GM23338 (cell line): ENCODE results near the gene FCSK.

ENCODE experiments used
- CREB1 ChIP-seq: fragments of 250-450 bp; sonication (Bioruptor Pico); IDR thresholded peaks from 2 replicates; pipeline ENCODE4 v1.5.0; 2020; ENCODE audit warnings: low read depth, mild to moderate bottlenecking, moderate library complexity
- CTCF ChIP-seq, 2 experiments: fragments of 200-600 bp in 1 of 2; sonication (generic) in 1 of 2; conservative IDR thresholded peaks; 2 replicates each; pipeline versions ENCODE4 v1.5.1 to v1.6.1; 2016 to 2017; ENCODE audit warnings: antibody characterized with exemption in 2 of 2, low read depth in 2 of 2, mild to moderate bottlenecking in 2 of 2, moderate library complexity in 1 of 2
- EZH2 ChIP-seq: fragments of 200-600 bp; sonication (generic); IDR thresholded peaks from one replicate; pipeline ENCODE4 v1.8.0; 2017; ENCODE audit warnings: antibody characterized with exemption, mild to moderate bottlenecking, low read depth; ENCODE audit not compliant: unreplicated experiment
- JUNB ChIP-seq: IDR thresholded peaks from one replicate; pipeline ENCODE4 v1.6.1; 2016; ENCODE audit warnings: antibody characterized with exemption; ENCODE audit not compliant: unreplicated experiment
- NANOG ChIP-seq: IDR thresholded peaks from 2 replicates; pipeline ENCODE4 v1.6.1; 2016; ENCODE audit warnings: antibody characterized with exemption, borderline replicate concordance
- POLR2AphosphoS5 ChIP-seq: IDR thresholded peaks from 2 replicates; pipeline ENCODE4 v1.6.1; 2016; ENCODE audit warnings: antibody characterized with exemption, low read depth

- TF ChIP-seq CTCF (conservative IDR thresholded peaks at IDR 0.05; ENCODE audit: low read depth in 2 of 2) (no peak), POLR2AphosphoS5 (no peak), CREB1 (CRISPR knock-in tag) (no peak), NANOG (no peak), JUNB (no peak), EZH2 (no peak)
Measured at GRCh38 chr16:70466805-70467076, 12.3 kb downstream of the FCSK start.
